Lower leg skin (tissue), 4 donors: ENCODE data around the gene SEMA3A. TPM values are rescaled to one million over a fixed set of nuclear protein-coding genes. Genes with fewer than 3 reads are reported as not detected.

ENCODE experiments used
- DNase-seq, 2 donors: peaks; one replicate each; pipeline ENCODE4 v3.0.0-alpha.2; 2019; ENCODE audit warnings: low spot score in 2 of 2
- H3K4me3 ChIP-seq: fragments of 200-600 bp; sonication (generic); 2 replicates; pipeline ENCODE4 v1.5.1; 2017; ENCODE audit warnings: mild to moderate bottlenecking, low read depth; ENCODE audit not compliant: poor library complexity, severe bottlenecking
- POLR2A ChIP-seq, 2 donors: fragments of 450-650 bp; IDR thresholded peaks; one replicate each; pipeline ENCODE4 v1.6.1; 2016 to 2017; ENCODE audit warnings: antibody characterized with exemption in 2 of 2, mild to moderate bottlenecking in 1 of 2, moderate library complexity in 1 of 2
- whole genome bisulfite sequencing, 2 donors: methylation state at CpG; one replicate each; pipeline ENCODE4 v1.1.5; 2018; 5-methylcytosine and 5-hydroxymethylcytosine counted together
- intact Hi-C: fragments of 100-400 bp; cut with DNase I; formaldehyde crosslinking; loops from one replicate; pipeline ENCODE4 v1.15.0; 2023; ENCODE audit warnings: low total_unique reads
- total RNA-seq, 4 donors: library from RNA; depleted of rRNA; stranded (reverse); fragments of >200 nt; gene quantifications; one replicate each; pipeline ENCODE4 v1.1.0, GENCODE V29; 2016
- TF ChIP-seq, protein P1 (sequence below), 3 donors: fragments of 450-650 bp; IDR thresholded peaks; one replicate each; pipeline ENCODE4 v1.5.1; 2016; ENCODE audit warnings: antibody characterized with exemption in 3 of 3, mild to moderate bottlenecking in 3 of 3, moderate library complexity in 2 of 3

SEMA3A gene
- total RNA-seq, 4 donors from 2014 or later, result 0.19 to 1.6 (median 1.4) TPM

DNA sequence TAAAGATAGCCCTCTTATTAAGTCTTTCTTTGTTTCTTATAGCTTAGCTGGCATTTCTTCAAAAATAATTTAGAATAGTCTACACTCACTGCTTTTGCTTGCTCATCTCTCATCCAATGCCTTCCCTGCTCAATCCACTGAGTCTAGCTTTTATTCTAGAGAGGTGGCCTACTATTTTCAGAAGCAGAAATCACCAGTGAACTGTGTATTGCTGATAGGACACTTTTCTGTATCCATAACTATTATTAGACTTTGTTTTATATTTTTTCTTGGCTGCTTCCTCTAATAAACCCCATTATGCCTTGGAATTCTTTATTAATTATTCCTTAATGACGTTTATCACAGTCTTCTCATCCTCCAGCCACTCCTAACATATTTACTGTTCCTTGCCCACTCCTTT, 206.8 kb downstream of the SEMA3A start:
- DNase-seq, result no peak
- 57% methylated on average over 1 of the region's 1 CpG for WGBS, 2 donors
- intact Hi-C loops, result no loop called here
- H3K4me3 ChIP-seq, result no peak overlapping the region
- TF ChIP-seq, protein P1, sequence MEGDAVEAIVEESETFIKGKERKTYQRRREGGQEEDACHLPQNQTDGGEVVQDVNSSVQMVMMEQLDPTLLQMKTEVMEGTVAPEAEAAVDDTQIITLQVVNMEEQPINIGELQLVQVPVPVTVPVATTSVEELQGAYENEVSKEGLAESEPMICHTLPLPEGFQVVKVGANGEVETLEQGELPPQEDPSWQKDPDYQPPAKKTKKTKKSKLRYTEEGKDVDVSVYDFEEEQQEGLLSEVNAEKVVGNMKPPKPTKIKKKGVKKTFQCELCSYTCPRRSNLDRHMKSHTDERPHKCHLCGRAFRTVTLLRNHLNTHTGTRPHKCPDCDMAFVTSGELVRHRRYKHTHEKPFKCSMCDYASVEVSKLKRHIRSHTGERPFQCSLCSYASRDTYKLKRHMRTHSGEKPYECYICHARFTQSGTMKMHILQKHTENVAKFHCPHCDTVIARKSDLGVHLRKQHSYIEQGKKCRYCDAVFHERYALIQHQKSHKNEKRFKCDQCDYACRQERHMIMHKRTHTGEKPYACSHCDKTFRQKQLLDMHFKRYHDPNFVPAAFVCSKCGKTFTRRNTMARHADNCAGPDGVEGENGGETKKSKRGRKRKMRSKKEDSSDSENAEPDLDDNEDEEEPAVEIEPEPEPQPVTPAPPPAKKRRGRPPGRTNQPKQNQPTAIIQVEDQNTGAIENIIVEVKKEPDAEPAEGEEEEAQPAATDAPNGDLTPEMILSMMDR (IDR thresholded peaks at IDR 0.05), result no peak
- no peak for TF ChIP-seq POLR2A (IDR thresholded peaks at IDR 0.05)

DNA sequence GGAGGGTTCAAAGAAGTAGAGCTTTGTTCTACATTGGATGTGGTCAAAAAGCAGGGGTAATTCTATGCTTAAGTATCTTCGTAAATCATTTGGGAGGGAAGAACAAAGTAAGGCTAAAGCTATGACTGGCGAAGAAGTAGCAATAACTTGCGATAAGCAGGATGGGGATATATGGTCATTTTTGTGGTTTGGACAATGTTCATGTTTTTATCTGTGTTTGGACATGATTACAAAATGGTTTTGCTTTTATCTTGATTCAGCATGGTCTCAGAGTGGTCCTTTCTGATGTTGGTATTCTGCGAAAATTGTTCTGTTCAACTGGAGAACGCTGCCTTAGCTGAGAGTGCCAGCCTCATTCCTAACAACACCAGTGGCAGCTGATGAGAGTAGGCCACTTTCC, 208.8 kb downstream of the SEMA3A start:
- 94 to 96% methylated on average over 5 of the region's 5 CpGs for WGBS, 2 donors
- DNase-seq, result no peak
- no peak for TF ChIP-seq POLR2A (IDR thresholded peaks at IDR 0.05)
- TF ChIP-seq, protein P1 (IDR thresholded peaks at IDR 0.05), result no peak
- intact Hi-C loops, result no loop called here
- H3K4me3 ChIP-seq, result no peak overlapping the region

DNA sequence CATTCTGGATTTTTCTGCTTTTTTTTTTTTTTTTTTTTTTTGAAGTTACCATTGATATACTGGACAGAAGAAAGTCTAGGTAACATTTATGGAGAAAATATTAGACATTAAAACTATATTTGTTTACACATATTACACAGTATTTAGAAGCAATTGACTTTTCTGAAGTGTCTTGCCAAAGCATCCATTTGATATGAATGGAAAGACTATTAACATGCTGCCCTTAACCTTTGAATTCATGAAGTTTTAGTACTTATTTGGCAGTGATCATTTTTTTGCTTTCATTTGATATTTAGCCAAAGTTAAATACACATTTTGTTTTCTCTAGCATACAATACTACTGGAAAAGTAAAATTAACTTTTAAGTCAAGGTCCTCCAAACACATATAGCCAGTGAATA, 210.0 kb downstream of the SEMA3A start:
- TF ChIP-seq POLR2A (IDR thresholded peaks at IDR 0.05), result no peak
- TF ChIP-seq, protein P1 (IDR thresholded peaks at IDR 0.05), result no peak
- H3K4me3 ChIP-seq, result no peak overlapping the region
- intact Hi-C loops, result no loop called here
- no peak for DNase-seq

DNA sequence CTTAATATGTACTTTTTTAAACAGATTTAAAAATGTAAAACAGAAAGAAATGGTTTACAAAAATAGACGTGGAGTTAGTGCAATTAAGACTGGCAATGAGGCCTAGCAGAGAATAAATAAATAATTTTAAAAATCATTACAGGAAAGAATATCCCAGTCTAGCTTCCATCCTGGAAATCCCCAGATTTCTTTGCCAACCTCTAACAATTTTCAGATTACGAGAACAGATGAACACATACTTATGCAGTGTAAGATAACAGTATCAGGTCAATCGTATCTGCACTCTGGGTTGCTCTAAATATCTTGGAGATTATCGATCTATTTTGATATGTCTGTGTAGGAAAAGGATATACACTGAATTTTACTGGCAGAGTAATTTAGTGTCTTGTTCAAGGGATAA, 210.5 kb downstream of the SEMA3A start:
- TF ChIP-seq, protein P1 (IDR thresholded peaks at IDR 0.05), result no peak
- TF ChIP-seq POLR2A (IDR thresholded peaks at IDR 0.05), result no peak
- DNase-seq, result no peak
- intact Hi-C loops, result no loop called here
- 26% methylated on average over 4 of the region's 4 CpGs for WGBS, 2 donors
- H3K4me3 ChIP-seq, result no peak overlapping the region

DNA sequence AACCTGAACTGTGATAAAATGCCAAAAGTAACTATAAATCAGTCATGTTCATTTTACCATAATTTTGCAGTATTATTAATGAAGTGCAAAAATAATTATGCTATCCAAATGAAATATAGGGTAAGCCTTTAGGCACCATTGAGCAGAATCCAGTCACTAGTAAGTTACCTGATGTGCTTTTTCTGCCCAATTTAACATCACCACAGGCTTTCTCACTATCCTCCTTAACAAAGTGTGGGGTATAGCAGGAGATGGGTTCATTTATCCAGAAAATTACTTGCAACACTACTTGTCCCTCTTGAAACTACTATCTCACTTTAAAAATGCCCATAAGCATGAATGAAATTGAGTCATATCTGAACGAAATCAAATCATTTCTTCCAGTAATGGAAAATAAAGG, 211.0 kb downstream of the SEMA3A start:
- TF ChIP-seq, protein P1 (IDR thresholded peaks at IDR 0.05), result no peak
- no peak for TF ChIP-seq POLR2A (IDR thresholded peaks at IDR 0.05)
- no peak overlapping the region for H3K4me3 ChIP-seq
- DNase-seq, result no peak
- WGBS, 2 donors, result 54 to 58% methylated on average over 1 of the region's 1 CpG
- intact Hi-C loops, result no loop called here

DNA sequence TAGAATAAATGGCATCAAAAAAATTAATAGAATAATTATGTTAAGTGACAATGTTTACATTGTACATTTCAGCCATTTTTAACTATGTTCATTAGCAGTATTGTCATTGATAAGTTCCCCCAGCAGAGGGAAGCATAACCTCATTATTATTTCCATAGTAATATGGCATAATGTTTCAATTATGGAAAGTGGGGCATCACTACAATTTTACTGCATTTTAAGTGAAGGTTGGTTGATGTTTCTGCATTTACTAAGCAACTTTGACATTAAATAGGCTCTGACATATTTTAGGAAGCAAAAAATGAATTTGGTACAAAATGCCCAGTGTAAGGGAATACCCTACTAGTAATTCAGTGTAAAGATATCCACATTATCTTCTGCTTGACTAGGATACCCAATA, 218.3 kb downstream of the SEMA3A start:
- DNase-seq, result no peak
- no peak for TF ChIP-seq POLR2A (IDR thresholded peaks at IDR 0.05)
- TF ChIP-seq, protein P1 (IDR thresholded peaks at IDR 0.05), result no peak
- H3K4me3 ChIP-seq, result no peak overlapping the region
- intact Hi-C loops, result loop anchor here (10.0 kb wide), 1 partner anchor 1048 kb away; no protein-coding TSS in a partner anchor
